A204.1 (cell line): ENCODE measurements around the gene GRIK3.
"Not testable (repeated sequence)": the region's sequence is repeated elsewhere in the genome, so short reads cannot be mapped to it uniquely, and the experiment has no call there.

Source experiments
- FAIRE-seq: peaks from 2 replicates; lab custom pipeline; 2012; peaks lifted over from hg19 to GRCh38; lab: Jason Lieb, UNC

The GRIK3 gene

DNA sequence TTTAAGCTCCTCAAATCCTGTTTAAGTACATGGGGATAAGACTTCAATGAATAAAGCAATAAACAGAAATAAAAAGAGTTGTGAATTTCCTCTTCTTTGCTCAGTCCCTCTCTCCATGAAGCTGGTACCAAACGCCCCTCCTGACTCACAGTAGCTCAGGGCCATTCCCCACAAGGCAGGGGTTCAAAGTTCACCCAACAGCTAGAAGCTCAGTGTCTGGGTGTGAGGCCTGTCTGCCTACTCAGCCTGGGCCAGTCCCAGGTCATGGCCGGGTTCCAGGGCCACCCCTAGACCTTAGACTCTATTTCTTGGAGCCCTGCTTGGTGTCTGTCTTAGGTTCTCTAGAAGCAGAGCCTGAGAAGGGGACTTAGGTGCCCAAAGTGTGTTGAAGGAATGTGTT is 251.5 kb downstream of the GRIK3 start:
- no peak for FAIRE-seq

DNA sequence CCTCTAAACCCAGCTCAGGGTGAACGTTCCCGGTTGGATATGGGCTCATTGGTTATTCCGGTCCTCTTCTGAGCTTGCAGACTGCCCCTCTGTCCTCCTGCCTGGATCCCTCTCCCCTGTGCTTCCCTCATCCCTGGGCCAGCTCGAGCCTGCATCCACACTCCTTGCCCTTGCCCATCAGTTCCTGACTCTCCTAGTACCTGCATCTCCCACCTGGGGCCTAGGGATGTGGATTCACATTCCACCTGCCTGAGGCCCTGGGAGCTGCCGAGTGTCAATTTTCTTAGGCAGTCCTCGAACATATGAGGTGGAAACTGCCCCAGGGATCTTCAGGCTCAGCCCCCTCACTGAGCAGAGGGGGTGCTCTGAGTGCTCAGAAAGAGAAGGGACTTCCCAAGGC is 252.2 kb downstream of the GRIK3 start:
- FAIRE-seq, result no peak

DNA sequence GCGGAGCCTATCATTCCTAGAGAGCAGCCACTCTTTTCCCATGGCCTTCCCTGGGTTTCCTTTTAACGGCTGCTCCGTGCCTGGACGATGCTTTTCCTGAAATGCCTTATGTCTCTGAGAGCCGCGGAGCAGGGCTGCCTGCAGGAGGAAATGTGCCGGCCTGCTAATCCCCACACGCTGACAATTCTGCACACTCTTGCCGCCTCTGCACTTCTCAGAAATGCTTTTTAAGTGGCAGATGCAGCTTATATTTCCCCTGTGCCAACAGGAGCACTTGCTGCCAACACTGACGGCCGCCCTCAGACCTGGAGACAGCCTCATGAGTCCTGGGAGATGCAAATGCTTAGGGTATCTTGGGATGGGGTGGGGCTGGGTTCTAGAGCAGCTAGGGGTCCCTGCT is 253.2 kb downstream of the GRIK3 start:
- no peak for FAIRE-seq

- no peak for FAIRE-seq
Observed at GRCh38 chr1:36778740-36779139, 255.6 kb downstream of the GRIK3 start.

DNA sequence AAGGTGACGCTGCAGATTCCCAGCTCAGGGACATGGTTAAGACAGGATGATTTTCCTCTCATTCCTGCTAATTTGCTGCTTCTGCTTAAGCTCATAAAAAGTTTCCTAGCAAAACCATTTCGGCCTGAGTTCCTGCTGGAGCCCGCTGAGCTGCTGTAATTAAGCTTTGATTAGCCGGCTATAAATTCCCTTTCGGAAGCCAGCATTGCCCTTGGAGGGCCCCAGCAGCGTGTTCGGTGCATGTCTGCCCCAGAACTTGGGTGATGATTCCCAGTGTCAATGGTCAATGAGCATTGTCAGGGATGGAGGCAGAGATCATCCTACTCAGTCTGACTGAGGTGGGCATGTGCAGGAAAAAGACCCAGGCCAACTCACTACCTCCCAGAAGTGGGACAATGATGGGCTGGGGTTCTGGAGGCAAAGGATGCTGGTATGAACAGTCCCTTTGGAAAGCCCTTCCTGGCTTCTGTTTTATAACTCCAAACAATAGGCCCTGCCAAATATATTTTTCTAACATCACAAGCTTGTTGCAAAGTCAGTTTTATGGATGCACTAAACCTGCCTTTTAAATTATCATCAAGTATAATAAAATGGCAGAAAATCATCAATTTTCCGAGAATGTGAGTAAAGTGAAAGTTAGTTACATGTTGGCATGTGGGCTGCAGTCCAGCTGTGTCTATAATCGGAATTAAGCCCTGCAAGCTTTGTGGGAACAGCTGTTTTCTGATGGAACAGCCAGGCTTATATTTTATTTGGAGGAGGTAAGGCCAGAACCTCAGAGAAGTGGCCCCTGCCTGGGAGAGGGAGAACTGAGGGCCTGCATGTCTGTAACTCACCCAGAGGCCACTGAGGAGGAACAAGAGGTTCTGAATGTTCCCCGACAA is 257.1 kb downstream of the GRIK3 start:
- FAIRE-seq, result no peak

GRCh38 chr1:36776256-36776655 is 258.1 kb downstream of the GRIK3 start:
- FAIRE-seq, result no peak

DNA sequence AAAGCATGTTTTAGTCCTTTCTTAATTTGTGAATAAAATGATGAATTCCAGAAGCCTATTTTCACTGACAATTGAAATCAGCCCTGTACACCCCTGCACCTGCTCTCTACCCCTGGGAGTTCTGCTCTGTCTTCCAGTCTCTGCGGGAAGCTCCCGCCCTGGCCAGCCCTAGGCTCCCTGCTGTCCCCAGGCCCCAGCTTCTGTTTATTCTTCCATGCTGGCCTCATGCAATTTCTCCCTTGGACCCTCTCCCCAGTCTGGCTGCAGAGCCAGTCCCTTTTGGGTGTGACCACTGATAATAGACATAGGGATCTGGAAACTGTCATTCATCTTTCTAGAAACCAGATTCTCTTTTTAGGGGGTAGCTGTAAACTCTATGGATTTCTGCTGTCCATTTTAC is 258.6 kb downstream of the GRIK3 start:
- FAIRE-seq, result no peak

- no peak for FAIRE-seq
Observed at GRCh38 chr1:36773827-36774541, 260.3 kb downstream of the GRIK3 start.

DNA sequence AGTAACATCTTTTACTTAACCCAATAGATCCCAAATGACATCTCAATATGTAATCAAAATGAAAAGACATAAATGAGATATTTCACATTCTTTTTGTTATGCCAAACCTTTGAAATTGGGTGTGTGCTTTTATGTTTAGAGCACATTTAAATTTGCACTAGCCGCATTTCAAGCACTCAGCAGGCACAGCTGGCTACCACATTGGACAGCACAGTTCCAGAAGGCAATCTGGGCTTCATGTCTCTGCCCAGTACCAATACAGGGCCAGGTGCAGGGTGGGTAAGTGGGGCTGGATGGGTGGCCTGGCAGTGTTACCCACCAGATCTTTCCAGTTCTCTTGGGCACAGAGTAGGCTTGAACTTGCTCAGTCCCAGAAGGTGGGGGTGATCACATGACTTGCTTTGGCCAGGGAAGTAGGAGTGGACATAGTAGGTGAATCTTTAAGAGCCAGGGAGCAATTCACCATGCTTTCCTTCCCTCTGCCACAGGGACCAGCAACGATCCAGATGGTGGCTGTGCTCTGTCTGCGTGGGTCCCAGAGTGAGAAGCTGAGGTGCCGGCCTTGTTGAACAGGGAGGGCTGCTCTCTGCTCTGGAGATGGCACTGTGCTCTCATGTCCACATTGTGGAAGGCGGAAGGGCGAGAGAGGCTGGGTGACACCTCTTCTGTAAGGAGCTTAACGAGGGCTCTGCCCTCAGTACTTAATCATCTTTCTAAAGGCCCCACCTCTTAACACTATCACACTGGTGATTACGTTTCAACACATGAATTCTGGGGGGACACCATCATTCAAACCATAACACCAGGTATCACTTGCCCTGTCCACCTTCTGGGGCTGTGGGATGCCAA is 261.4 kb downstream of the GRIK3 start:
- no peak for FAIRE-seq

- FAIRE-seq, result no peak
Observed at GRCh38 chr1:36771660-36772284, 262.5 kb downstream of the GRIK3 start.

GRCh38 chr1:36771240-36771639 is 263.1 kb downstream of the GRIK3 start:
- no peak for FAIRE-seq

DNA sequence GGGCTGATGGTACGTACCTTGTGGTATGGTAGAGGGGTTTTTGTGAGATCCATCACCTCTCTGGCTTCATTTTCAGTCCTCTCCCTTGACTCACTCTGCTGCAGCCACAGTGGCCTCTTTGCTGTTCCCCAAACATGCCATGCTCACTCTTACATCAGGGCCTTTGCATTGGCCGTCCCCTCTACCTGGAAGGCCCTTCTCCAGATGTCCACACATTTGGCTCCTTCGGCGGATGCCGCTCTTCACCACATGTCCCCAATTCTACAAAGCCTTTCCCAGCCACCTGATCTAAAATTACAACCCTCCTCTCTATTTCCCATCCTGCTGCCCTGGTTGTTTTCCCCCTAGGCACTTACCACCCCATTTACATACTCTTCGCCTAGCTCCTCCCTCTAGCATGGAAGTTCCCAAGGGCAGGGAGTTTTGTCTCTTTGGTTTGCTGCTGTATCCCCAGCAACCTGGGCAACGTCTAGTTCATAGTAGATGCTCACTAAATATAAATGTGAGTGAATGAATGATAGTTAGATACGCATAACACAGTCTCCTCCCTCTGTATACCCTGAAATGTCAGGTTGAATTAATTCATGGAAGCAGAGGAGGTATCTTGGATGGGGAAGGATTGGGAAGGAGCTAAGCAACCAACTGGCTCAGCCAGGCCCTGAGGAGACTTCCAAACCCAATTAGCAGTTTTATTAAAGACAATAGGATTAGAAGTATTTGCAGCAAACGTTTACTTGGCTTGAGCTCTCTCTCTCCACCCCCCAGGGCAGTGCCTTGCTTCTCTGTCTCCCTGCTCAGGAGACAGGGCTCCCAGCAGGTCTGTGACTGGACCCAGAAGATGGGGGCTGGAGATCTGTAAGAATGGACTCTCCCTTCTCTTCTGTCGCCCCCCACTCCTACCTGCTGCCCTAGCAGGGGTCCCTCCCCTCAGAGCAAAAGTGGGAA is 264.2 kb downstream of the GRIK3 start:
- FAIRE-seq, result no peak

DNA sequence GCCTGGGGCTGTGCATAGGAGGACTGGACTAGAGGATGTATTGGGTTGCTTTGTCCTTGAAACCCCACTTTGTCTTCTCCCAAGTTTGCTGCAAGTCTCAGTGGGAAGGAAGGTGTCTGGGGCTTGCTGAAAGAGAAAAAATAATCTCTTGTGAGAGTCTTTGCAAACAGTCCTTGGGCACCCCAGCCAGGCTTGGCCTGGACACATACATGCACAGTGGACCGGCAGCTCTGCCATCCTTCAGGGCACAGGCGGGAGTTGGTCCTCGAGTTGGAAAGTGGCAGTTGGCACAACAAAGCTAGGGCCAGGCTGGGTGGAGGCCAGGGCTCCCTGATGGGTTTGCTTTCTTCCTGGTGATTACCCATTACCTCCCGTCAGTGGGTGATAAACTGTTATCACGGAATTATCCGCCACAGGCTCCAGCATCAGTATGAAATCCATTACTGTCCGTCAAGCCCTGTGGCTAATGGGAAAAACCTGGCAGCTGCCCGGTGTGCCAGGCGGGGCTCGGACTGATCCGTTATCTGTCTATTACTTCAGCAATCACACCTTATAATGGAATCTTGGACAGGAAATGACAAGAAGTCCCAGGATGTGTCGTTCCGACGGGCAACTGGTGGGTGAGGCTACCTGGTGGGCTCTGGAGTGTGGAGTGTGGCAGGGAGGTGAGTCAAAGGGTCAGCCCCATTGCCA is 265.7 kb downstream of the GRIK3 start:
- FAIRE-seq, result no peak

DNA sequence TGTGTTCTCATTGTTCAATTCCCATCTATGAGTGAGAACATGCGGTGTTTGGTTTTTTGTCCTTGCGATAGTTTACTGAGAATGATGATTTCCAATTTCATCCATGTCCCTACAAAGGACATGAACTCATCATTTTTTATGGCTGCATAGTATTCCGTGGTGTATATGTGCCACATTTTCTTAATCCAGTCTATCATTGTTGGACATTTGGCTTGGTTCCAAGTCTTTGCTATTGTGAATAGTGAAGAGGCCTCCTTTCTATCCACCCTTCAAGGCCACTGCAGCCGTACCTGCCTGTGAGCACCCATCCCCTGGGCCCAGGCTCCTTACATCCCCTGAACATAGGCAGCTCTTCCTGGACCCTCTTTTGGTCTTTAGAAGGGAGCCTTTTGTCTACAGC is 266.9 kb downstream of the GRIK3 start:
- FAIRE-seq, result not testable (repeated sequence)

- no peak for FAIRE-seq
Observed at GRCh38 chr1:36766481-36766880, 267.8 kb downstream of the GRIK3 start.

DNA sequence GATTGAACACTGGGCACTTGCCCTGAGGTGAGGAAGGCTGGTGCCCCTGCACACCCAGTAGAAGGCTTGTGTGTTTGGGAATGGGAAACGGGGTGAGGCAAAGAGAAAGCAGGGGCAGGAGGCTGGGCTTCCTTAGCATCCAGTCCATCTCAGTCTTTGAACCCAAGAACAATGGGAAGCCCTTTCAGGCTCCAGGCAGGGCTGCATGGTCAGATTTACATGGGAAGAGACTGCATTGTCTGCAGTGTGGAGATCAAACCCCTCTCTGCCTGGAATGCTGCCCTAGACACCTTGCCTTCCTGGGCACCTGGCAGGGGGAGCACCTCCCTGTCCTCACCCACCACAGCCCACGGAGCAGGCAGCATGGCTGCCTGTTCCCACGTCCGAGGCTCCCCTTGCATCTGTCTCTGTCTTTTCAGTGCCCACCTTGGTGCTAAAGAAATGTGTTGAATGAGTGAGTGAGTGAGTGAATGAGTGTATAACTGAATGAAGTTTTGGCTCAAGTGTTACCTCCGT is 268.5 kb downstream of the GRIK3 start:
- FAIRE-seq, result no peak

- FAIRE-seq, result no peak
Observed at GRCh38 chr1:36764798-36765197, 269.5 kb downstream of the GRIK3 start.

DNA sequence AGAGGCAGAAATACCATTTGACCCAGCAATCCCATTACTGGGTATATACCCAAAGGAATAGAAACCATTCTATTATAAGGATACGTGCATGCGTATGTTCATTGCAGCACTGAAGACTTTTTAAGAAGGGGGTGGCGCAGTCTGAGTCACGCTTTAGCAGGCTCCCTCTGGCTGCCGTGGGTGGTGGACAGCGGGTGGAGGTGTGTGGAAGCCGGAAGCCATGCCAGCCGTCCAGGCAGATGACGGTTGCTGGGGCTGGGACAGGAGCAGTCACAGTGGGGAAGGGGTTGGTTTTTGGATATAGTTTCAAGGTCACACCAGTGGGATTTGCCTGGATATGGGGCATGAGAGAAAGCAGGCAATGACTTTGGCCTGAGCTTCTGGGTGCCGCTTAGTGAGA is 270.5 kb downstream of the GRIK3 start:
- FAIRE-seq, result no peak

DNA sequence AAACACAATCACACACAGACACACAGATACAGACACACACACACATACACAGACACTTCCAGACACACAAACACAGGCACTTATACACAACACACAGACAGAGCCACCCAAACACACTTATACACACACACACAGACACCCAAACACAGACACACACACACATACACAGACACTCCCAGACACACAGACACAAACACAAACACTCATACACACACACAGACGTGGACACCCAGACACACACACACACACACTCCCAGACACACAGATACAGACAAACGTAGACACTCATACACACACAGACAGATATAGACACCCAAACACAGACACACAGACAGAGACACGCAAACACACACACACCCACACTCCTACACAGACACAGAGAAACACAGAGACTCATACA is 272.1 kb downstream of the GRIK3 start:
- FAIRE-seq, result no peak

- FAIRE-seq, result no peak
Observed at GRCh38 chr1:36761113-36761512, 273.2 kb downstream of the GRIK3 start.
